Fibroblast of skin of abdomen (primary cell): ENCODE results near the gene RREB1.

ENCODE experiments used
- DNase-seq: peaks from one replicate; pipeline ENCODE4 v3.0.0-alpha.2; 2013

The RREB1 gene

DNA sequence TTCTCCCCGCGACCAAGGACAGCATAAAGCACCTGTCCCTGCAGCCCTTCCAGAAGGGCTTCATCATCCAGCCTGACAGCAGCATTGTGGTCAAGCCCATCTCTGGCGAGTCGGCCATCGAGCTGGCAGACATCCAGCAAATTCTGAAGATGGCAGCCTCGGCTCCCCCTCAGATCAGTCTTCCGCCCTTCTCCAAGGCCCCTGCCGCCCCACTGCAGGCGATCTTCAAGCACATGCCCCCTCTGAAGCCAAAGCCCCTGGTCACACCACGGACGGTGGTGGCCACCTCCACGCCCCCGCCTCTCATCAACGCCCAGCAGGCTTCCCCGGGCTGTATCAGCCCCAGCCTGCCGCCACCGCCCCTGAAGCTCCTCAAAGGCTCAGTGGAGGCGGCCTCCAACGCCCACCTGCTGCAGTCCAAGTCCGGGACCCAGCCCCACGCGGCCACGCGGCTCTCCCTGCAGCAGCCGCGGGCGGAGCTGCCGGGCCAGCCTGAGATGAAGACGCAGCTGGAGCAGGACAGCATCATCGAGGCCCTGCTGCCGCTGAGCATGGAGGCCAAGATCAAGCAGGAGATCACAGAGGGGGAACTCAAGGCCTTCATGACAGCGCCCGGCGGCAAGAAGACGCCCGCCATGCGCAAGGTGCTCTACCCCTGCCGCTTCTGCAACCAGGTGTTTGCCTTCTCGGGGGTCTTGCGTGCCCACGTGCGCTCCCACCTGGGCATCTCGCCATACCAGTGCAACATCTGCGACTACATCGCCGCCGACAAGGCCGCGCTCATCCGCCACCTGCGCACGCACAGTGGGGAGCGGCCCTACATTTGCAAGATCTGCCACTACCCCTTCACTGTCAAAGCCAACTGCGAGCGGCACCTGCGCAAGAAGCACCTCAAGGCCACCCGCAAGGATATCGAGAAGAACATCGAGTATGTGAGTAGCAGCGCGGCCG is 121.9 kb downstream of the RREB1 start:
- no peak for DNase-seq

DNA sequence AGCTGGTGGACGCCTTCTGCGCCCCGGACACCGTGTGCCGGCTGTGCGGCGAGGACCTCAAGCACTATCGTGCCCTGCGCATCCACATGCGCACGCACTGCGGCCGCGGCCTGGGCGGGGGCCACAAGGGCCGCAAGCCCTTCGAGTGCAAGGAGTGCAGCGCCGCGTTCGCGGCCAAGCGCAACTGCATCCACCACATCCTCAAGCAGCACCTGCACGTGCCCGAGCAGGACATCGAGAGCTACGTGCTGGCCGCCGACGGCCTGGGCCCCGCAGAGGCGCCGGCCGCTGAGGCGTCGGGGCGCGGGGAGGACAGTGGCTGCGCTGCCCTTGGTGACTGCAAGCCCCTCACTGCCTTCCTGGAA is 122.5 kb downstream of the RREB1 start:
- no peak for DNase-seq

DNA sequence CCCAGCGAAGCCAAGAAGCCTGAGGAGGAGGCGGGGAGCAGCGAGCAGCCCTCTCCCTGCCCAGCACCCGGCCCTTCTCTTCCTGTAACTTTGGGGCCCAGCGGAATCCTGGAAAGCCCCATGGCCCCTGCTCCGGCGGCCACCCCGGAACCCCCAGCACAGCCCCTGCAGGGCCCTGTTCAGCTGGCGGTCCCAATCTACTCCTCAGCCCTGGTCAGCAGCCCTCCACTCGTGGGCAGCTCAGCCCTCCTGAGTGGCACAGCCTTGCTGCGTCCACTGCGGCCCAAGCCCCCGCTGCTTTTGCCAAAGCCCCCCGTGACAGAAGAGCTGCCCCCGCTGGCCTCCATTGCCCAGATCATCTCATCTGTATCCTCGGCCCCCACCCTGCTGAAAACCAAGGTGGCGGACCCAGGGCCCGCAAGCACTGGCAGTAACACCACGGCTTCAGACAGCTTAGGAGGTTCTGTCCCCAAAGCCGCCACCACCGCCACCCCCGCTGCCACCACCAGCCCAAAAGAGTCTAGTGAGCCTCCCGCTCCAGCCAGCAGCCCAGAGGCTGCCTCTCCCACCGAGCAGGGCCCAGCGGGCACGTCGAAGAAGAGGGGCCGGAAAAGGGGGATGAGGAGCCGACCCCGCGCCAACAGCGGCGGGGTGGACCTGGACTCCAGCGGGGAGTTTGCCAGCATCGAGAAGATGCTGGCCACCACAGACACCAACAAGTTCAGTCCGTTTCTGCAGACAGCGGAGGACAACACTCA is 123.4 kb downstream of the RREB1 start:
- no peak for DNase-seq

DNA sequence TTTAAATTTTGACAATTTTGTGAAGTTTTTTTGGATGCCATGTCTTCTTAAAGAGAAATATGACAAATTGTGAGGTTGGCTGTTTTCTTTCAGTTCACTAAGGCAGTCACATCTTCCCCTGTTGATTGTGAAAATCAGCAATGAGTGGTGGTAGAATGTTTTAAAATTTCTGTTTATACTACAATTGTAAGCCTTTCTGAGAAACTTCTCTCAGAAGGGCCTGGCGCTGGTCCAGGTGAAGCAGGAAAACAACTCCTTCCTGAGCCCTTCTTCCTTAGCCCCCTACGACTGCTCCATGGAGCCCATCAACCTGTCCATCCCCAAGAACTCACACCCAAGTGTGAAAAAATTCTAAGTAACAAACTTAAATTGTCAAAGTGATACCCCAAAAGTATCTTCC is 124.6 kb downstream of the RREB1 start:
- DNase-seq: no peak

DNA sequence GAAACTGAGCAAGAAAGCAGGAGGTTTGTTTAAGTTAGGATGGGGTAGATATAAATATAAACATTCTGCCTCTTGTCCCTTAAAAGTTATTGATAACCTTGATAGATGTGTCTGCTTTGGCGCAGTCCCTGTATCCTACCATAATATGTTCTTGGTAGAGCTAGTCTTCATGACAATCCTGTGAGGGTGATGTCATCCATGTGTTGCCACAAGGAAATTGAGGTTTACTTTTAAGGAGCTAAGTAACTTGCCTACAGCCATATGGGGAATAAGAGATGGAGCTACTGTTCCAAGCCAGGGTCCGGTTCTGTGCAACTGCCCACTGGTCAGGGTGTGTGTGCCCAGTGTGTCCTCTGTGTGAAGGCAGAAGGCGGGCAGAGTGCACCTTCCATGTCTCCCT is 126.8 kb downstream of the RREB1 start:
- DNase-seq: no peak

DNA sequence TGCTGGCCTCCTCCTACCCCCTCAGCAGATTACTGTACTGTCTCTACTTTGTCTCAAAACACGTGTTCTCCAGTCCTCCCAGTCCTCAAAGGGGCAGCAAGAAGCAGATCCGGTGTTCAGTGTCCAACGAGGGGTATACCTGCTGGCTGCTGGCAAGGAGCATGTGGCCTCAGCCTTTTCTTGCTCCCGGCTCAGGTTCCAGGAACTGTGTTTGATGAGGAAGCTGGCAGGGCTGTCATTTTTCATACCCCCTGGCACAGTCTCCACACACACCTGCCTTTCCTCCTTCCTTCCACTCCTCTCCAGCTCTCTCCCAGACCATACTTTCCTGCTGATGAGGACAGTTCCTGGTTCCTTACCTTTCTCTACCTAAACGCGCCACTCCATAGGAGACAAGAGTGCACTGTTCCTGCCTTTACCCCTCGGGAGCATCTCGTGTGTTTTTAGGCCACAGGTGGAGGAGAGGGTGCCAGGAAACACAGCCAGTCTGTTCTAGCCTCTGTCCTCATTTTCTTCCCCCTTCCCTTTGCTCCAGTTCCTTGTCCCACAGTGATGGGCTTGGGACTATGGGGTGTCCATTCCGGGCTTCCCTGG is 128.0 kb downstream of the RREB1 start:
- DNase-seq: no peak

DNA sequence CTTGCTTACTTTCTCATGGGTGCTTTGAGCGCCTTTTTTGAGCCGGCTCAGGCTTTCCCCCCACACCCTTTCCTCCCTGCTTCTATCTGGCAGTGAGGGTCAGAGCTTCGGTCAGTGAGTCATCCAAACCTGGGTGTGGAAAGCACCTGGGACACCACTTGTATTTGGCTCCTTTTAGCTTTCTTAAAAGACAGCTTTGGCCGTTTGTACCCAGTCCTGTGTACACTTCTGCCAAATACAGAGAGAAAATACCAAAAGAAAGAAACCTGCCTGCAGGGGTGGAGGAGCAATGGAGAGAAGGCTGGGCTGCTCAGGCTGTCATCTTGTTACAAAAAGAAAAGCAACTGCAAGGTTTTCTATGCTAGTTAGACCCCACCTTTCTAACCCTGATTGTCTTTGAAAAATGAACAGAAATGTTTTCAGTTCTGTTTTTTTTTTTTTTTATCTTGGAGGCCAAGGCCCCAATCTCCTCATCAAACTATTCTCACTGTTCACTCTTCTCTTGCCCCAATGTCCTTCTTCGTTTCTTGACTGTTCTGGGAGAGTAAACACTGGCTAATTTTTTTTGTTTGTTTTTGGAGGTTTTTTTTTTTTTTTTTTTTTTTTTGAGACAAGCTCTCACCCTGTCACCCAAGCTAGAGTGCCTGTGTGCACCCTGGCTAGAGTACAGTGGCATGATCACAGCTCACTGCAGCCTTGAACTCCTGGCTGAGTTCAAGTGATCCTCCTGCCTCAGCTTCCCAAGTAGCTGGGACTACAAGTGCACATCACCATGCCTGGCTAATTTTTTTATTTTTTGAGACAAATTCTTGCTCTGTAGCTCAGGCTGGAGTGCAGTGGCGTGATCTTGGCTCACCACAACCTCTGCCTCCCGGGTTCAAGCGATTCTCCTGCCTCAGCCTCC is 128.8 kb downstream of the RREB1 start:
- DNase-seq: no peak

DNA sequence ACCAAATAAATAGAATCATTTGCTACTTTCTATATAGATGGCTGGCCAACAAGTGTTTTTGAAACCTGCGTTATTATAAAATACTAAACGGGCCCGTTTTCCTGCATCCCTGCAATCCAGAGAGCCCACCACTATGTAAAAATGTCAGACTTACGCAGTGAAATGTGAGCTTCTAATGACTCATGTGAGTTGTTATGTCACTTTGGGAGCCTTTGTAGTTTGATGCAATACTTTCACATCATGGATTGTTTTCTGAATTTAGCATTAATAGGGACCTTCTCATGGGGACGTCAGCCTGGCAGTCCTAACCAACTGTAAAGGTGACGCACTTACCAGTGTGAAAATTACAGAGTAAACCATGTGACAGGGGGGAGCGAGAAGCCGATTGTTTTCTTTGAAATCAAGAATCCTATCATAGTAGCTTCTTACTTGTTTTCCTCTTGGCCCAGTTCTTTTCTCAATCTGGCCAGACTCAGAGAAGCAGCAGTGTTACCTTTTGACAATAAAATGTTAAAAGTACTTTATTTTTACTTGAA is 130.0 kb downstream of the RREB1 start:
- no peak for DNase-seq

DNA sequence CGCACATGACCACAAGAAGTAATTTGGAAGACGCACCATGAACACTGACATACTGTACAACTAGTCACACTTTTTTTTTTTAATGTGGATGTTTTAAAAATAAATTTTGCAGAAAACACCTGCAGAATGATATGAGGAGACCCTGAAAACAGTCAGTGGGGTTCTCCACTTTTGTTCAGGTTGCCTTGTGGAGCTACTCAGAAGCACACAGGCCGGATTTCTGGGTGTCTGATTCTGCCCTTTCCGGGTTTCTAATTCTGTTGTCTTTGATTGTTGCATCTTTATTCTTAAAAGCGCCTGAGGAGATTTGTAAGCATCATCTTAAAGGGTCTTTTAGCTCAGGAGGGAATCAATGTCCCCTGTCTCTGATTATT is 130.8 kb downstream of the RREB1 start:
- no peak for DNase-seq

DNA sequence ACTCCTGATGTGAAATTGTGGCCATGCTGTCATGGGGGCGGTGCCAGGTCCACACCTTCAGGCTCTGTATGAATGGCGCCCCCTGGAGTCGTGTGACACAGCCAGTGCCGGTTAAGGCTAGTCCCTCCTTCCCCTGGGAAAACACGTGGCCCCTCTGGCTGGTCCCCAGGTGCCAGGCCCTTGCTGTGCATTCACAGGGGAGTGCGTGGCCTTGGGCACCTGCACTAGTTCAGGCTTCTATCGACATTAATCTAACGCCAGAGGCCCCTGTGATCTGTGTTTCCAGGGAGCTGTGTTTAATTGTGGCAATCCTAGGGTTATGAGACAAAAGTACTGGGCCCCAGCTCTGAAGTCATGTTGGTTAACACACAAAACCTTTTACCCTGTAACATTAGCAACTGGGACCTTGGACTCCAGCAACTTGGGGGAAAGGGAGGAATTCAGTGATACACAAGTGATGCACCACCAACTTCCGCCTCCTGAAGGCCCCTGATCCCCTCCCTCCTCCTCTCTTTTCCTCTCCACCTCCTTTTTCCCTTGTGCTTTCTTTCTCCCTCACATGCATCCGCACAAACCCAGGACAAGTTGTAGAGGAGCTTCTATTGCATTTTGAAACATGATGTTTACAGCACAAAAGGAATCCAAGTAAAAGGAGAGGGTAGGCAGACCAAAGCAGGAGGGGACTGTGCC is 131.3 kb downstream of the RREB1 start:
- peak; percentile 66 for DNase-seq

DNA sequence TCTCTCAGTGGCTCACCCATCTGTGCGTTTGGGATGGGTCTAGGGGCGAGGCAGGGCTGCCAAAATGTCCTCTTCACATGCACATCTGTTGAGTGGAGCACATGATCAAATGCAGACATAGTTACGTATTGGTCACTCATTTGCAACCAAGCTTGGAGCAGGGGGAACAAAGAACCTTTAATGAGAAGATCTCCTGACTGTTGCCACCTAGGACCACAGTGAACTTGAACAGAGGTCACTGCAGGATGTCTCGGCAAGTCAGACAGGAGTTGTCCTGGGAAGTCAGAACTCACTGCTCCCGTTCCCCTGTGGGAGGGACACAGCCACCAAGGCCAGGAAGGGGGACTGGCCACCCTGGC is 131.8 kb downstream of the RREB1 start:
- no peak for DNase-seq

DNA sequence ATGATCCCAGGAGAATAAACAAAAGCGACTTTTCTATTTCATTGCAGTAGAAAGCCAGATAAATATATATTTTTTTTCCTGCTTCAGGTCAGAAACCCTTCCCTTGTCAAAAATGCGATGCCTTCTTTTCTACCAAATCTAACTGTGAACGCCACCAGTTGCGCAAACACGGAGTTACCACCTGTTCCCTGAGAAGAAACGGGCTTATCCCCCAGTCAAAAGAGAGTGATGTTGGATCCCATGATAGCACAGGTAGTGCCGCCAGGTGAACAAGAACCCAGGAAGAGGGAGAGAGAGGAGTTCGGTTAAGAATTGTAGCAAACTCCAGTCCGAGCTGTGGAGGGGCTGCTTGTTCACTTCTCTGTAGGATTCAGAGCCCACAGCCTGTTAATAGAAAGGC is 132.6 kb downstream of the RREB1 start:
- DNase-seq: no peak

DNA sequence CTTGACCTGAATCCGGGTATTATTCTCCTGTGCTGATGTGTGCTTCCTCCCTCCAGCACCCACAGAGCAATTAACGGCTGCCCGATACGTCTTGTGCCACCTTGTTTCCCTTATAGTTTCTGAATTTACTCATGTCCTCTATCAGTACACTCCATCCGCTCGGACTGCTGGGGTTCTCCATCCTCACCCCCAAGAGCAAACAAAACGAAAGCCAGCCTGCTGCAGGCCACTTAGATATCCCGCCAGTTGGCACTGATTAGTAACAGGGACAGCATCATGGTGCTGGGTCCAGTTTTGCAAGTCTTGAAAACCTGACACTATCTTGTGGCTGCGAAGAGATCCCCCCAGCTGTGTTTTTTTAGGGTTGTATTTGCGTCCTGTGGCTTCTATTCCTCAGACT is 133.4 kb downstream of the RREB1 start:
- DNase-seq: no peak

DNA sequence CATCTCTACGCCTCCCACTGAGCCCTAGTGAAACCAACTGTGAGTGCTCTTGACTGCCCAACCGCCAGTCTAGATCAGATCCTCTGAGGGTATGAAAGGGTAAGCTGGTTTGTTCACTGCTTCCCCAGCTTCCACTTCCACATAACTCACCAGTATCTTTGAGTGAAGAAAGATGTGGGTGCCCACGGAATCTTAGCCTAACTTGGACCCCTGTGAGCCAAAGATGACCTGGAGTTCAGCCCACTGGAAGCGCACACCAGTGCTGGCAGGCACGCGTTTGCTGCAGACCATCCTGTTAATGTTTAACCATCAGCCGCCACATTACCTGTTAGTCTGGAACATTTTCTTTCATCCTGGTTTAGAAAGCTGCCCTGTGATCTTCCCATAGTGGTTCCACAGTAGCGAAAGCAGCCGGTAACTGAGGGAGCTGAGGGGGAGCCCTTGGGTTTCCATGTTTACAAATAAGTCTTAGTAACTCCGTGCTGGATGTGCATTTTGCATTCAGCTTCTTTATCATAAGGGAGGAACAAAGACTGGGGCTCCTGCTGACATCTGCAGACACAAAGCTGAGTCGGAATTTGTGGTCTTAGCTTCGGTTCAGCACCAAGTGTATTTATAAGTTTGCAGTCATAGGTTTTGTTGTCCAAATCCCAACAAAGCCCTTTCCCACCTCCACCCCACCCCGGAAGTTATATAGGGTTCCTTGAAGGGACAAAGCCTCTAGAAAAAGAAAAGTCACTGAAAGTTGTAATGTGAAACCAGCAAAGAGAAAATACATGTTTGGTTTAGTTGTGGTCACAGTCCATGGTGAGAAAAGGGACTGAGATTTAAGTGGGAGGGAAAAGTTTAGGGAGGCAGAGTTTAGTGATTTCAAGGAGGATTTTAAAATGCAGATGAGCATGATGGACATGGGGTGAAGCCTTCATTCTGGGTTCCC is 134.2 kb downstream of the RREB1 start:
- peak; percentile 25 for DNase-seq

DNA sequence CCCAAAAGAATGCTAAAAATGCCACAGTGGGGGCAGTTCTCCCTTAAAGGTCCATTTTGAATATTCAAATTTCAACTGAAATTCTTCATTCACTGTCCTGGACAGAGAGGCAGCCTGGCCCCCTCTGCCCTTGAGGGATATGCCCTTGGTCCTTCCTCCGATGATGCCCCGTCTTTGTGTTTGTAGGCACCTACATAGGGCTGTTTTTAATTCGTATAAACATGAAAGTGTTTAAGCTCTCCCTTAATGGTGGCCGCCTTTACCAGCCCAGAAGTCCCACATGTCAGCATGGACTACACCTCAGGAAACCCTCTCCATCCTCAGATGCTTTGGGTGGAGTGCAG is 135.0 kb downstream of the RREB1 start:
- peak; percentile 32 for DNase-seq

DNA sequence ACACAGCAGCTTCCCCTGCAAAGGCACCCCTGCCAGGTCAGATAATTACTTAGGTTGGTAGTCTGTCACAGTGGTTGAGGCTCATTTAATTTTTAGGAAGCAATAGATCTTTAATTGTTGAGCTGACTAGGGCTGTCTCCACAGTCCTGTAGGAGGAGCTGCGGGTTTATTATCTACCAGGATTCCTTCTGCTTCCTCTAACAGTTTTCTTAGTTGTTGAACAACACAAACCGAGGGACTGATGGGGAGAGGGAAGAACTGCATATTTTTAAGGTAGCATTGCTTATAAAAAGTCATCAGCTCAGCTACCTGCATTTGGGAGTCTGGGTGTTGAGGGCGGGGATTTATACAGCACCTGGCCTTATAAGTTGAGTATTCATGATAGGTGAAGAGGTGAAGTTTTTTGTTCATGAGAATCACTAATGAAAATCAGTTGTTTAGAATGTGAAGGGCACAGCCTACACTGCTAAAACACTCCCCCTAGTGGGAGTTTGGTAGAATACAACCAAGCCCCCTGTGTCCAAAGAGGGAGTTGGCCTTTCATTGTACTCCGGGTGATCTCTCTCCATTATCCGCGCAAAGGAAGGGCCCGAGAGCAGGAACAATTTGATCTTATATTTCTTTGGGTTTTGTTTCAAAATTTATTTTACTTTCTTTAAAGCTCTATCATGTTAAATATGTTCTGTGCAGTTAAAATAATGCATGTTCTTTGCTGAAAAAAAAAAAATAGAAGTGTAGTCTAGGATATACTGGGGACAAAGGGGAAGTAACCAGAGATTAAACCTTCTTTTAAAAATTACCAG is 135.6 kb downstream of the RREB1 start:
- DNase-seq: peak; percentile 61

DNA sequence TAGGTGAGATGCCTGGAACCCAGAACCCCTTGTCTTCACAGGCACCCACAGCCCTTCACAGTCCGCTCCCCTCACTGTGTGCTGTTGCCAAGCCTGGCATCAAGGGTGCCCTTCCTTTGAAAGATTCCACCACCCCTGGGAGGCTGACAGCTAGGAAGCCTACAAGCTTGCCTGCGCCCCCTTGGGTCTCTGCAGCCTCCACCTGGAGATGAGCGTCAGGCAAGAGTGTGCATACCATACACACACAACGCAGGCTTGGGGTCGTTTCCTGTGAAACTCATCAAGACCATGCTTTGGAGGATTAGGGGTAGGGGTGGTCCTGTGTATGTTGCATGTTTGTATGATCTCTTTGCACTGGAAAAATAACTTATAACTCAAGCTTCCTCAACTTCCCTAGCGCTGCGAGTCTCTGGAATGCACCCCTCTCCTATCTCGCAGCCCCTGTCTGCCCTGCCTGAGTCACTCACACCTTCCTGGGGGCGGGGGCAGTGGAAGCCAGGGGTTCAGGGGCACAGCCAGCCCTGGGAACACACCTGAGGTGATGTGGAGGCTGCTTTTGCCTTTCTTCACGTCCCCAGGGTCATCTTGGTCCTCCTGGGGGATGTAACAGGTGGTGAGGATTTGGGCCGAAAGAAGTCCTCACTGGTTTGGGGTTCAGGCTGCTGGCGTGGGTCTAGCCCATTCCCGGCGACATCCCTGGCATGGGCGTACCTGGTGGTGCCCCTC is 138.1 kb downstream of the RREB1 start:
- DNase-seq: no peak

DNA sequence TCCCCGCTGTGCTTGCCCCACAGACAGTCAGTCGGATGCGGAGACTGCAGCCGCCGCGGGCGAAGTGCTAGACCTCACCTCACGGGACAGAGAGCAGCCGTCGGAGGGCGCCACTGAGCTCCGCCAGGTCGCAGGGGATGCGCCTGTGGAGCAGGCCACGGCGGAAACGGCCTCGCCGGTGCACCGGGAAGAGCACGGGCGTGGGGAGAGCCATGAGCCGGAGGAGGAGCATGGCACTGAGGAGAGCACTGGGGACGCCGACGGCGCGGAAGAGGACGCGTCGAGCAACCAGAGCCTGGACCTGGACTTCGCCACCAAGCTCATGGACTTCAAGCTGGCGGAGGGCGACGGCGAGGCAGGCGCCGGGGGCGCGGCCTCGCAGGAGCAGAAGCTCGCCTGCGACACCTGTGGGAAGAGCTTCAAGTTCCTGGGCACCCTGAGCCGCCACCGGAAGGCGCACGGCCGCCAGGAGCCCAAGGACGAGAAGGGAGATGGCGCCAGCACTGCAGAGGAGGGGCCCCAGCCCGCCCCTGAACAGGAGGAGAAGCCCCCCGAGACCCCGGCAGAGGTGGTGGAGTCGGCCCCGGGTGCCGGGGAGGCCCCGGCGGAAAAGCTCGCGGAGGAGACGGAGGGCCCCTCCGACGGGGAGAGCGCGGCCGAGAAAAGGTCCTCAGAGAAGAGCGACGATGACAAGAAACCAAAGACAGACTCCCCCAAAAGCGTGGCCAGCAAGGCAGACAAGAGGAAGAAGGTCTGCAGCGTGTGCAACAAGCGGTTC is 138.8 kb downstream of the RREB1 start:
- DNase-seq: no peak

DNA sequence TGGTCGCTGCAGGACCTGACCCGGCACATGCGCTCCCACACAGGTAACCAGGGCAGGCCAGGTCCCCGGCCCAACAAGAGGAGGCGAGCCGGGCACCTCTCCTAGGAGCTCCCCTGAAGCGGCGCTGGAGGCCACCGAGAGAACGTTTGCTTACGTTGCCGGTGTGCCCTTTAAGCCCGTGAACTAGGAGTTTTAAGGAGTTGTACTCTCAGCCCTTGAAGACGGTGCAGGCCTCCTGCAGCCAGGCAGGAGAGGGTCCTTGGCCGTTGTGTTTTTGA is 139.4 kb downstream of the RREB1 start:
- no peak for DNase-seq
